AG10803 (cell line): ENCODE data around the gene FRMD4A.
"Not testable (repeated sequence)": the region's sequence is repeated elsewhere in the genome, so short reads cannot be mapped to it uniquely, and the experiment has no call there.

ENCODE experiments used
- DNase-seq: peaks from one replicate; pipeline ENCODE4 v3.0.0; 2010; ENCODE audit warnings: low read depth
- H3K4me3 ChIP-seq: 2 replicates; pipeline ENCODE4 v1.5.1; 2011; ENCODE audit warnings: mild to moderate bottlenecking, low read length, control low read depth
- CTCF ChIP-seq: conservative IDR thresholded peaks from 2 replicates; pipeline ENCODE4 v1.5.1; 2011; ENCODE audit warnings: mild to moderate bottlenecking, low read length, control low read depth, inconsistent platforms

FRMD4A gene

GRCh38 chr10:14233566-14233965, 97.2 kb downstream of the FRMD4A start:
- no peak for TF ChIP-seq CTCF
- H3K4me3 ChIP-seq, result no peak overlapping the region
- DNase-seq, result no peak

- DNase-seq, H3K4me3 ChIP-seq: not testable (repeated sequence)
Observed at GRCh38 chr10:14228798-14229197, 101.9 kb downstream of the FRMD4A start.

GRCh38 chr10:14225379-14225778, 105.3 kb downstream of the FRMD4A start:
- H3K4me3 ChIP-seq, result no peak overlapping the region
- TF ChIP-seq CTCF, result no peak

GRCh38 chr10:14220026-14220425, 110.7 kb downstream of the FRMD4A start:
- no peak for TF ChIP-seq CTCF
- no peak overlapping the region for H3K4me3 ChIP-seq
- DNase-seq, result no peak

More at GRCh38 chr10:14225379-14225778, 105.3 kb downstream of the FRMD4A start:
- no peak for DNase-seq

GRCh38 chr10:14219411-14219810, 111.3 kb downstream of the FRMD4A start:
- no peak overlapping the region for H3K4me3 ChIP-seq
- TF ChIP-seq CTCF, result no peak
- DNase-seq, result no peak

GRCh38 chr10:14215641-14216040, 115.1 kb downstream of the FRMD4A start:
- no peak for TF ChIP-seq CTCF
- no peak overlapping the region for H3K4me3 ChIP-seq
- no peak for DNase-seq

- not testable (repeated sequence) for H3K4me3 ChIP-seq, DNase-seq
Observed at GRCh38 chr10:14213703-14214102, 117.0 kb downstream of the FRMD4A start.

- H3K4me3 ChIP-seq, result no peak overlapping the region
- no peak for DNase-seq
- no peak for TF ChIP-seq CTCF
Observed at GRCh38 chr10:14211610-14212009, 119.1 kb downstream of the FRMD4A start.
